Urinary bladder (tissue), 4 donors: Measurements from ENCODE around the gene HOOK2. TPM values are rescaled to one million over a fixed set of nuclear protein-coding genes. Genes with fewer than 3 reads are reported as not detected.
A peak's percentile ranks its signal among the peaks of the same experiment; 100 is the strongest.
"Not testable (repeated sequence)": the region's sequence is repeated elsewhere in the genome, so short reads cannot be mapped to it uniquely, and the experiment has no call there.

Source experiments
- DNase-seq: peaks from one replicate; pipeline ENCODE4 v3.0.0-alpha.2; 2015; ENCODE audit errors: extremely low spot score
- H3K27ac ChIP-seq: one replicate; pipeline ENCODE4 v1.5.1; 2013; ENCODE audit warnings: low read depth, mild to moderate bottlenecking, moderate library complexity
- H3K36me3 ChIP-seq: one replicate; pipeline ENCODE4 v1.6.1; 2013; ENCODE audit warnings: mild to moderate bottlenecking, moderate library complexity; ENCODE audit not compliant: insufficient read depth
- H3K4me1 ChIP-seq: one replicate; pipeline ENCODE4 v1.6.1; 2013; ENCODE audit warnings: mild to moderate bottlenecking, moderate library complexity; ENCODE audit not compliant: insufficient read depth
- H3K4me3 ChIP-seq: one replicate; pipeline ENCODE4 v1.5.1; 2013; ENCODE audit warnings: low read depth, low read length
- WGBS: extraction: QIAGEN DNeasy Blood & Tissue Kit; methylation state at CpG from one replicate; pipeline ENCODE4 v1.1.7; 2013; 5-methylcytosine and 5-hydroxymethylcytosine counted together
- polyA plus RNA-seq: library from polyadenylated mRNA; stranded (reverse); fragments of 200-250 nt; gene quantifications from one replicate; pipeline ENCODE4 v1.2.3, GENCODE V29; 2013
- total RNA-seq: library from RNA; depleted of rRNA; stranded (reverse); fragments of >200 nt; gene quantifications from one replicate; pipeline ENCODE4 v1.2.3, GENCODE V29; 2014
- donor health status: healthy with polysubstance abuse.
- donor health status: healthy.

HOOK2 gene
- total and polyA plus RNA-seq, 2 donors: 28.4 to 30.2 TPM

DNA sequence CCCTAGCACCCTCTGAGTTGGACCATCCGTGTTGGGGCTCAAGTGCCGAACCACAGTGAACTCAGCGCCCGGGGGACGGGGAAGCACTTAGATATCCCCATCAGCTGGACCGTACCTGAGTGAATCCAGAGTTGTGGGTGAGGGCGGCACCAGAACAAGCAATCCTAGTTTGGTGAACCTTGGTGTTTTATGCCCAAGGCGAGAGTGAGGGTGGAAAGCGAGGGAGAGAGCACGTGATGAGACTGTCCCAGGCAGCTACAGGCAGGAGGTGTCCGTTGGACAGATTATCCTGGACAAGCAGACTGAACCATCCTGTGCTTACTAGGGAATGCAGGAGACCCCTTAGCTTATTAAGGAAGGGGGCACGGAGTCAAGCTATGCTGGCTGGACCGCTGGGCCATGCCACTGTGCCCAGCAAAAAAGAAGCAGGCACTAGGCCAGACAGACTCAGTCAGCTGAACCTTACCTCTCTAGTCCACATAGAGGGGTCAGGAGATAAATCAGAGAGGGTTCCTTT is 37.5 kb downstream of the HOOK2 start:
- Histone ChIP-seq H3K4me1 (peaks cover 1% of the 10 kb centered on the region), H3K27ac (no peak overlapping the region), H3K36me3 (no peaks in the 10 kb centered on the region), H3K4me3 (peak overlapping the region; percentile 81)
- DNase-seq: no peak
- WGBS: 8% methylated on average over 13 of the region's 13 CpGs

DNA sequence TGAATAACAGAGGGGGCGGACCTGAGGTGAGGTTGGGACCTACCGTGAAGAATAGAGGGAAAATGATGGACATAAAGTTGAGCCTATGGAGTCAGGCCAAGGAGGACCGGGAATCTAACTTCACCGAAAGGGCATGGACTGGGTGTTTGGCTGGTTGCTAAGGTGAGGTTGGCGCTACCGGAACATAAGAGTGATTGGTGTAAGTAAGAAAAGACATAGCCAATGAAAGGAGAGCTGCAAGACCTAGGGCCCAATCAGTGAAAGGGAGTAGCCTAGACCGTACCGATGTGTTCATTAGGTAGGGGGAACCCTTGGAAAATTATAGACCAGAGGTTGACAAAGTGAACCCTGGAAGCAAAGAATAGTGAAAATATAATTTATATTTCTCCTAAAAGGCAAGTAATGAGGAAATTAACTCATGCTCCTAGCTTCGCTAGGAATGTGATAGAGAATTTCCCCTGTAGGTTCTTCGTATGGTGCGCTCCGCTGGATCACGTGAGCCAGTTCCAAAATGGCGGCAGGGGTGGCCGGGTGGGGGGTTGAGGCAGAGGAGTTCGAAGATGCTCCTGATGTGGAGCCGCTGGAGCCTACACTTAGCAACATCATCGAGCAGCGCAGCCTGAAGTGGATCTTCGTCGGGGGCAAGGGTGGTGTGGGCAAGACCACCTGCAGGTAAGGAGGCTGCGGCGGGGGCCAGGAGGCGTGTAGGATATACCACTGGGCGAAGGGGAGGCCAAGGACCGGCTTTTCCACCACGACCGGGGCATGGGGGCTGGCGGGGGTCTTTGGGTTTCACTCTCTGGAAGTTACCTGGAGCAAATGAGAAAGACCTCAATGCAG is 38.1 kb downstream of the HOOK2 start, which contains the start of gene GET3:
TSS of gene GET3 (plus strand) at position 503 of the 840 bp plus-strand sequence. CDS start at position 512, 9 bp downstream.
- H3K36me3 ChIP-seq: no peaks in the 10 kb centered on the region
- no peak within 1 kb of the TSS for H3K27ac ChIP-seq
- under 1% methylated on average over 29 of the region's 29 CpGs for WGBS
- peak within 1 kb of the TSS; percentile 81 for H3K4me3 ChIP-seq
- peak; percentile 99 for DNase-seq
- peaks cover 1% of the 10 kb centered on the region for H3K4me1 ChIP-seq

DNA sequence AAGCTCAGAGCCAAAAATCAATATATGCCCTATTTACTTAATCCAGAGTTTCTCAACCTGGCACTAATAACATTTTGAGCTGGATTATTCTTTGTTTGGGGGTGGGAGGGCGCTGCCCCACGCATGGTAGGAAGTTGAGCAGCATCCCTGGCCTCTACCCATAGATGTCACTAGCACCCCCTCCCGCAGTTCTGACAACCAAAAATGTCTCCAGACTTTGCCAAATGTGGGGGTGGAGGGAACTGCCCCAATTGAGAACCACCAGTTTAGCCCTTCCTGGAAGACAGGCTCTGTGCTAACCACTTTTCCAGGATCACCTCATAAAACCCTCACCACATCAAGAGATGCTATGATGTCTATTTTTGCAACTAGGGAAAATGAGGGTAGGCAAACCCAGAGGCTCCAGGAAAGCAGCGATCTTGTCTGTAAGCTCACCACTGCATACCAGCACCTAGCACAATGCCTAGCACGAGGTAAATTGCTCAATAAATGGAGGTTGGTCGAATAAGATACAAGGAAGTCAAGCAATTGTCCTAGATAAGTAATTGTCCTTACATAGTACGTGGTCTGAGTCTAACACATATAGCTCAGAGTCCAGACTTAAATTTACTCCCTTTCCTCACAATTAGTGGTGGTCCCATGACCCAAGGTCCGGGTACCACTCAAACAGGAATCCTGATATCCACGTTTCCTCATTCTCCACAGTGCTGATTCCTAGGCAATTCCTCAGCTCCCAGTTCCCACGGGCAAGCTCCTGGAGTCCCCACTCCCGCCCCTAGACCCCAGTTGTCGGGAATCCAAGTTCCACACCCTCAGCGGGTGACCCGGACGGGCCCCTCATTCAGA is 41.8 kb downstream of the HOOK2 start:
- Histone ChIP-seq H3K27ac (peak overlapping the region; percentile 88), H3K36me3 (no peaks in the 10 kb centered on the region), H3K4me3 (peak overlapping the region; percentile 96), H3K4me1 (peaks cover 1% of the 10 kb centered on the region)
- under 1% methylated on average over 15 of the region's 15 CpGs for whole genome bisulfite sequencing
- no peak for DNase-seq

DNA sequence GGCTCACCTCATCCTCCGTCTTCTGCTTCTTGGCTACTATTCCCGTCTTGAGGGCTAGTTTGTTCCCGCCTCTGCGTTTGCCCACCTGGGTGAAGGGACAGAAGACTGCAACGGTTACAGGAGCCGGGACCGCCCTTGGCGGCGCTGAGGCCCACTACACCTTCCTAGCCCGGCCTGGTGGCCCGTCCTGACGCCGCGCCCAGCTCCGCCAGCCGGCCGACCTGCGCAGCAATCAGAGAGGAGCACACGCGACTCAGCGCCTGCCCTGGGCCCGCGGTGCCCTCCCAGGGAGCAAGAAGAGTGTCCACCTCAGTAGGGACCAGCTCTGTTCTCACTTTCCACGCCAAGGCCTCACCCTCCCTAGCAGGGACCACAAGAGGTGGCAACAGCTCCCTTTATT is 44.0 kb downstream of the HOOK2 start:
- no peak overlapping the region for H3K4me3 ChIP-seq
- WGBS: 91% methylated on average over 24 of the region's 24 CpGs

DNA sequence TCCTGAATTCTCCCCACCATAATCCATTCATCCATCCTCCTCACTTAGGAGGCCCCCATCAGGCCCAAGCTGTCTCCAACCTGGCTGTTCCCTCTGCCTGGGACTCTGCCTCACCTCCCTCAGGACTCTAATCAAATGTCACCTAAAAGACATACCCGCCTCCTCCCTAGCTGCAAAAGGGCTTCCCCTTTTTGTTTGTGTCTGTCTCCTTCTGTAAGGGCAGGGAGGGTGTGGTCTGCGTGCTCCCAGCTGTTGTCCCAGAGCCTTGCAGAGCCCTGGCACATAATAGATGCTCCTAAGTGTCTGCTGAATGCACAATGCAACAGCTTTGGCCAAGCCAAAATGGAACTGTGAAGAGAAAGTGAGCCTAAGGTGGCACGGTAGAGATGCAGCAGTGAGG is 45.3 kb downstream of the HOOK2 start:
- Histone ChIP-seq H3K4me1 (no peaks in the 10 kb centered on the region), H3K36me3 (no peaks in the 10 kb centered on the region), H3K27ac (no peak overlapping the region), H3K4me3 (no peak overlapping the region)
- 83% methylated on average over 3 of the region's 3 CpGs for WGBS
- no peak for DNase-seq

More for the DNA sequence above, 44.0 kb downstream of the HOOK2 start:
- Histone ChIP-seq H3K27ac (no peak overlapping the region), H3K36me3 (no peaks in the 10 kb centered on the region), H3K4me1 (peaks cover 1% of the 10 kb centered on the region)
- DNase-seq: no peak

DNA sequence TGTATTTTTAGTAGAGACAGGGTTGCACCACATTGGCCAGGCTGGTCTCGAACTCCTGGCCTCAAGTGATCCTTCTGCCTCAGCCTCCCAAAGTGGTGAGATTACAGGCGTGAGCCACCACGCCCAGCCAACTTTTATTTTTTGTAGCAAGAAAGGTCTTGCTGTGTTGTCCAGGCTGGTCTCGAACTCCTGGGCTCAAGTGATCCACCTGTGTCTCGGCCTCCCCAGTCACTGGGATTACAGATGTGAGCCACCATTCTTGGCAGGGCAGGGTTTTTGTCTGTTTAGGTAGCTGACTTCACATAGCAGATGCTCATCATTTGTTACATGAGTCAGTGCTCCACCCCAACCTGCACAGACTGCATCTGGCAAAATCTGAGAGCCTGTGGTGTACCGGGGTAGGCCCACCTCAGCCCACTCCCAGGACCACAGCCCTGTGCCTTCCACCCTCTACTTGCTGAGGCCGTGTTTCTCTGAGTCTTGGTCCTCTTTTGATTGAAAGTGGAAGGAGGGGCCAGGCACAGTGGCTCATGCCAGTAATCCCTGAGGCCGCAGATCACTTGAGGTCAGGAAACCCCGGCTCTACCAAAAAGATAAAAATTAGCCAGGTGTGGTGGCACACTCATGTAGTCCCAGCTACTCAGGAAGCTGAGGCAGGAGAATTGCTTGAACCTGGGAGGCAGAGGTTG is 47.5 kb downstream of the HOOK2 start:
- WGBS: 94% methylated on average over 9 of the region's 9 CpGs
- DNase-seq: no peak
- peaks cover 1% of the 10 kb centered on the region for H3K4me1 ChIP-seq
- no peak overlapping the region for H3K27ac ChIP-seq
- H3K4me3 ChIP-seq: no peak overlapping the region
- no peaks in the 10 kb centered on the region for H3K36me3 ChIP-seq

DNA sequence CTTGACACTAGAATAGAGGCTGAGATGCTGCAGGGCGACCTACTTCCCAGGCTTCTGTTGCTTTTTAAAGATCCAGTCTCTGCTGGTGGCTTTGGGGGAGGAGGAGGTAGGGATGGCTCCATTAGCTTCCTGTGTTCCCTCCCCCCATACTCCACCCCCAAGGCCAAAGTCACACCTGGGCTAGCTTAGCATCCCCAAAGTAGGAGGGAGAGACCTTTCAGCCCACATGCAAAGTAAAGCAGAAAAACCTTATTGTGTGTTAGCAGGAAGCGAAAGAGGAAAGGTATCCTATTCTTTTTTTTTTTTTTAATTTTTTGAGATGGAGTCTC is 48.4 kb downstream of the HOOK2 start:
- Histone ChIP-seq H3K36me3 (no peaks in the 10 kb centered on the region), H3K27ac (no peak overlapping the region), H3K4me3 (no peak overlapping the region), H3K4me1 (peaks cover 1% of the 10 kb centered on the region)
- WGBS: 93% methylated on average over 2 of the region's 2 CpGs
- DNase-seq: no peak

DNA sequence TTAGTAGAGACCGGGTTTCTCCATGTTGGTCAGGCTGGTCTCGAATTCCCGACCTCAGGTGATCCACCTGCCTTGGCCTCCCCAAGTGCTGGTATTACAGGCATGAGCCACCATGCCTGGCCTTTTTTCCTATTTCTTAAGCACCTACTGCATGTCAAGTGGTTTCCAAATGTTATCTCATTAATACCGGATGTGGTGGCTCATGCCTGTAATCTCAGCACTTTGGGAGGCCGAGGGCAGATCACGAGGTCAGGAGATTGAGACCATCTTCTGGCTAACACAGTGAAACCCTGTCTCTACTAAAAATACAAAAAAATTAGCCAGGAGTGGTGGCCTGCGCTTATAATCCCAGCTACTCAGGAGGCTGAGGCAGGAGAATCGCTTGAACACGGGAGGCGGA is 49.7 kb downstream of the HOOK2 start:
- not testable (repeated sequence) for H3K4me3 ChIP-seq, H3K27ac ChIP-seq, DNase-seq, H3K36me3 ChIP-seq, H3K4me1 ChIP-seq
- 93% methylated on average over 10 of the region's 10 CpGs for WGBS

DNA sequence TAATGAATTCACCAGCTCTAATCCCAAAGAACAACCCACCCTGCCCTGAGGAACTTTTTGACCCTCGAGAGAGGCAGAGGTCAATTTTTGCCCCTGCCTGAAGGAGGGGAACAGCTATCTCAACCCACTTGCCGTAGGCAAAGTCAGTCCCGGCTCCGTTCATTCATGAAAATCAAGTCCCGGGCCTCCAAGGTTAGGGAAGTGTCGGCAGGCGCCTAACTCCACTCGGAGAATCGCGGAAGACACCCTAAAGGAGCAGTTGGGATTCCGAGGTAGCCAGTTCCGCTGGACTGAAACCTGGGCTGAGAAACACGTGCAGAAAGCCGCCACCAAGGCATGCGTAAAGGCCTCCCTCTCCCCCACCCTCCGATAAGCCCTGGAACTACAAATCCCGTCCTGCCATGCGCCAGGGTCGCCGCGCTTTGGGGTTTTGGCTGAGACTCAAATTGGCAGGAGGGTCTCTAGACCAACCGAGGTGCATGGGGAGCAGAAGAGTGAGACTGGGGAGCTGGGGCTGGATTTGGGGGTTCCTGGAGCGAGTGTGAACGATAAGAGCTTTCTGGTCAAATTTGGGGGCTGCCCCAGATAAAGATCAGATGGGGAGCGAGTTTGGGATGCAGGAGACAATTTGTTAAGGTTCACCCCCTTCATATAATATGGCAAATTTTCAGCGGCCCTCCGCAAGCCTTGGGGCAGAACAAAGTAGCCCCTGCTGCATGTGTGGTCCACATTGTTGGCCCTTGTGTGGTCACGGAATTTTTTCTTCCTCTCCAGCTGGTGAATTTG is 51.5 kb downstream of the HOOK2 start, which contains the start of gene TNPO2:
TSS of gene TNPO2 (minus strand) at position 292 of the 786 bp plus-strand sequence. CDS start 2,955 bp downstream, outside the sequence.
- no peaks in the 10 kb centered on the region for H3K36me3 ChIP-seq
- no peak within 1 kb of the TSS for H3K27ac ChIP-seq
- WGBS: 3% methylated on average over 28 of the region's 28 CpGs
- peak within 1 kb of the TSS; percentile 23 for H3K4me3 ChIP-seq
- no peak for DNase-seq
- peaks cover 1% of the 10 kb centered on the region for H3K4me1 ChIP-seq

DNA sequence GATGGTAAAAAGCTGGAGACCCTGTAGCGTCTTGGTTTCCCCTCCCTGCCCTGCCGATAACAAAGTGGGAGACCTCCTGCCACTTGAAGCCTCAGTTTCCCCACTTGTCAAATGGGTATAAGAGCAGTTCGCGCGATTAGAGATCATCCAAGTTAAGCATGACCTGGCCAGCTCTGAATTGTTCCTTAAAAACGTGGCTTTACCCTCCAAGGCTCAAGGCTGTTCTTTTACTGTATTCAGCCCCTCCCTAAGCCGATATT is 52.0 kb downstream of the HOOK2 start:
- WGBS: 2% methylated on average over 7 of the region's 7 CpGs
- no peak overlapping the region for H3K27ac ChIP-seq
- no peak for DNase-seq

DNA sequence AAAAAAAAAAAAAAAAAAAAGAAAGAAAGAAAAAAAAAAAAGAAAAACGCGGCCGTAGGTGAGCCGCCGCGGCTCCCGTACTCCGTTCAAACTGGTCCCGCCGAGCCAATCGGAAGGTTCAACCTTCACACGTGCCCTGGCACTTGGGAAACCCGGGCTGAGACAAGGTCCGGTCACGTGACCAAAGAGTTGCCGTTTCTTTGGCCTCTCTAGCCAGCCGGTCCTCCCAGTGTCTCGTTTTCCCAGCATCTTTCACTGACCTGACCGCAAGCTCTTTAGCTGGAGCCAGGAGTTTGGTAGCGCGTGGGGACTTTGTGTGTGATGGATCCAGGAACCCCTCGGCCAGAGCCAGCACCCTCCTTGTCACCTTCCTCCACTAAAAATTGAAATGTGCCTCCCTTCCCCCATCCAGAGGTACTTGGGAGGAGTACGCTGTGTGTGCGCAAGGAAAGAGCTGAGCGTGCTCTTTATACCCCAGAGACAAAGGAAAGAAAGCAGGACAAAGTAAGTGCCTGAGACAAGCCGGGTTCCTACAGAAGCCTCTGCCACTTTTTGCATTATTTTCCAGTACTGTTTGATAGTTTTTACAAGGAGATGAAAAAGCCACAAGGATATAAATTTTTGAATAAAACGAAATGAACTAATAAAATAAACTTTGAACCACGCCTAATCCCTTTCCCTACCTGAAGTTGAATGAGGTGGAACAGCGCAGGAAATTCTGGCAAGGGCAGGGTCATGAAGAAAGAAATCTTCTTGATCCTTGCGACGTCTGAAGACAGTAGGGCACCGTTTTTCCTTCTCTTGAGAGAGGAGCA is 52.6 kb downstream of the HOOK2 start:
- Histone ChIP-seq H3K27ac (no peak overlapping the region), H3K4me3 (peak overlapping the region; percentile 90), H3K36me3 (no peaks in the 10 kb centered on the region), H3K4me1 (peaks cover 1% of the 10 kb centered on the region)
- 1% methylated on average over 32 of the region's 32 CpGs for WGBS
- DNase-seq: peak; percentile 95

More for the DNA sequence above, 52.0 kb downstream of the HOOK2 start:
- Histone ChIP-seq H3K4me3 (peak overlapping the region; percentile 23), H3K36me3 (no peaks in the 10 kb centered on the region), H3K4me1 (peaks cover 1% of the 10 kb centered on the region)
